NCI-H524 treated with DMSO at 0.1 percent for 48 hours (cell line): ENCODE measurements around the gene FXYD6.
A peak's percentile ranks its signal among the peaks of the same experiment; 100 is the strongest.

Source experiments
- DNase-seq: peaks from one replicate; lab custom pipeline; 2025; lab: John Stamatoyannopoulos, UW

The FXYD6 gene

GRCh38 chr11:117792992-117793391 lies 83.5 kb downstream of the FXYD6 start:
- no peak for DNase-seq

GRCh38 chr11:117792241-117792640 lies 84.2 kb downstream of the FXYD6 start:
- DNase-seq, result peak; percentile 32

GRCh38 chr11:117790279-117790678 lies 86.2 kb downstream of the FXYD6 start:
- no peak for DNase-seq

- DNase-seq, result no peak
These were observed 87.2 kb downstream of the FXYD6 start for GRCh38 chr11:117789241-117789640.
